PC-9 (cell line): ENCODE measurements around the gene ZDHHC14. TPM values are rescaled to one million over a fixed set of nuclear protein-coding genes. Genes with fewer than 3 reads are reported as not detected.

Experiments
- BruUV-seq: library from RNA; stranded (reverse); fragments of 400-500 nt; replicated peaks from 2 replicates; lab custom pipeline; 2021; lab: Mats Ljungman, UMichigan
- CTCF ChIA-PET: fragments of 300-600 bp; sonication (Branson Sonifier 250); formaldehyde crosslinking; loops from one replicate; lab custom pipeline; 2022; ENCODE audit warnings: antibody characterized with exemption; lab: Charles Lee
- POLR2A ChIA-PET: fragments of 300-600 bp; sonication (Branson Sonifier 250); formaldehyde crosslinking; loops from one replicate; lab custom pipeline; 2022; ENCODE audit warnings: antibody characterized with exemption; ENCODE audit not compliant: unreplicated experiment; lab: Charles Lee
- DNase-seq, 2 experiments: peaks; one replicate each; pipeline versions ENCODE4 v3.0.0 to v3.0.0-alpha.2; 2015 to 2022; ENCODE audit warnings: mixed read lengths in 1 of 2
- H2AFZ ChIP-seq: fragments of 200-600 bp; sonication (generic); 2 replicates; pipeline ENCODE4 v1.8.1; 2017; ENCODE audit warnings: antibody characterized with exemption
- H3F3A ChIP-seq: fragments of 200-600 bp; sonication (generic); 2 replicates; pipeline ENCODE4 v1.8.1; 2017; ENCODE audit warnings: antibody characterized with exemption, mild to moderate bottlenecking, low read depth; ENCODE audit not compliant: insufficient read depth
- H3K27ac ChIP-seq: fragments of 200-600 bp; sonication (generic); 2 replicates; pipeline ENCODE4 v1.6.1; 2016; ENCODE audit warnings: mixed run types
- H3K27me3 ChIP-seq: fragments of 200-600 bp; sonication (generic); 2 replicates; pipeline ENCODE4 v1.6.1; 2016; ENCODE audit warnings: low read depth, mixed run types; ENCODE audit not compliant: insufficient read depth
- H3K36me3 ChIP-seq: fragments of 200-600 bp; sonication (generic); 2 replicates; pipeline ENCODE4 v1.6.1; 2016; ENCODE audit warnings: low read depth, mixed run types
- H3K4me1 ChIP-seq: fragments of 200-600 bp; sonication (generic); replicated peaks from 2 replicates; pipeline ENCODE4 v1.6.1; 2016; ENCODE audit warnings: mixed run types; ENCODE audit not compliant: insufficient read depth
- H3K4me2 ChIP-seq: fragments of 200-600 bp; sonication (generic); 2 replicates; pipeline ENCODE4 v1.6.1; 2017; ENCODE audit warnings: mixed run types
- H3K4me3 ChIP-seq: fragments of 200-600 bp; sonication (generic); 2 replicates; pipeline ENCODE4 v1.6.1; 2016; ENCODE audit warnings: mixed run types
- H3K79me2 ChIP-seq: fragments of 200-600 bp; sonication (generic); 2 replicates; pipeline ENCODE4 v1.6.1; 2017; ENCODE audit warnings: low read depth, mixed run types
- H3K9me2 ChIP-seq: fragments of 200-600 bp; sonication (generic); 2 replicates; pipeline ENCODE4 v1.8.1; 2017; ENCODE audit warnings: mild to moderate bottlenecking; ENCODE audit not compliant: insufficient read depth
- H3K9me3 ChIP-seq: fragments of 200-600 bp; sonication (generic); 2 replicates; pipeline ENCODE4 v1.8.1; 2016; ENCODE audit warnings: low read depth; ENCODE audit not compliant: insufficient read depth
- H4K20me1 ChIP-seq: fragments of 200-600 bp; sonication (generic); 2 replicates; pipeline ENCODE4 v1.8.1; 2017; ENCODE audit not compliant: insufficient read depth
- EZH2 ChIP-seq: fragments of 200-600 bp; sonication (generic); IDR thresholded peaks from 2 replicates; pipeline ENCODE4 v1.8.0; 2017; ENCODE audit warnings: antibody characterized with exemption, low read depth
- intact Hi-C: fragments of 100-400 bp; cut with micrococcal nuclease; formaldehyde crosslinking; loops from one replicate; pipeline ENCODE4 v1.10.0; 2022; ENCODE audit not compliant: unreplicated experiment
- total RNA-seq: library from RNA; stranded (reverse); gene quantifications from 2 replicates; pipeline ENCODE4 v1.2.3, GENCODE V29; 2021
- TF ChIP-seq, protein P1 (sequence below): fragments of 200-600 bp; sonication (generic); conservative IDR thresholded peaks from 2 replicates; pipeline ENCODE4 v1.6.1; 2017; ENCODE audit warnings: mixed run types, antibody characterized with exemption, mild to moderate bottlenecking, moderate library complexity

ZDHHC14 gene
- total RNA-seq, 1 experiment from 2014 or later, result 5.6 TPM

DNA sequence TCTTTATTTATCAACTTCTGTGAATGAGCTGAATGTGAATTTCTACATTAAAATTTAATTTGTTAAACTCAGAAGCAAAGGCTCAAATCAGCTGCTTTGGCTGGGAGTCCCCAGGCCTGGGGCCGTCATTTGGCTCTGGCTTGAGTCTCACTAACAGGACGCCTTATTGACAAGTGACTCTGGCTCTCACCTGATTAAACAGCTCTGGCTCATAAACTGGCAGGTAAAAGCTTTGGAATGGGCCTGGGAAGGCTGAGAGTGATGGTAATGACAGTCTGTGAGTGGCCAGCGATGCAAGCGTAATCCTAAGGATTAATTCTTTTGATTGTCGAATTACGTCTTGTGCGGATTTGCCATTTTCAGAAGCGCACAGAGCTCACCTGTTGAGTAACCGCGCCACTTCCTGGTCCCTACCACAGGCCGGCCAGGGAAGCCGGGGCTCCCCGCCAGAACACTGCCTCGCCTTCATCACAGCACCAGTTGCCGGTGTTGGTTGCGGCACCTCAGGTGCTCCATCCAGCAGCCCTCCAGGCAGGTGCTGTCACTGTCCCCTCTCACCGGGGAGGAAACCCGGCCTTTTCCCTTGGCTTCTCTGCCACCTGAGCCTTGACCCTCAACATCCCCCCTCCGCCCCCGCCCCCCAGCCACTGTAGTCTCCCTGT lies 110.7 kb downstream of the ZDHHC14 start:
- Histone ChIP-seq H3K4me2 (no peak overlapping the region), H3K27me3 (no peaks in the 10 kb centered on the region), H3K4me3 (no peak overlapping the region), H3K9me2 (no peaks in the 10 kb centered on the region), H3K4me1 (no peaks in the 10 kb centered on the region), H3K36me3 (no peaks in the 10 kb centered on the region), H2AFZ (no peak overlapping the region), H3K79me2 (no peaks in the 10 kb centered on the region), H3K9me3 (no peaks in the 10 kb centered on the region), H4K20me1 (no peaks in the 10 kb centered on the region), H3F3A (no peaks in the 10 kb centered on the region), H3K27ac (no peak overlapping the region)
- intact Hi-C loops, result no loop called here
- no TSS peak for BruUV-seq
- CTCF ChIA-PET, result no interaction called here
- POLR2A ChIA-PET, result no interaction called here
- TF ChIP-seq EZH2, result no peak
- no peak for DNase-seq

DNA sequence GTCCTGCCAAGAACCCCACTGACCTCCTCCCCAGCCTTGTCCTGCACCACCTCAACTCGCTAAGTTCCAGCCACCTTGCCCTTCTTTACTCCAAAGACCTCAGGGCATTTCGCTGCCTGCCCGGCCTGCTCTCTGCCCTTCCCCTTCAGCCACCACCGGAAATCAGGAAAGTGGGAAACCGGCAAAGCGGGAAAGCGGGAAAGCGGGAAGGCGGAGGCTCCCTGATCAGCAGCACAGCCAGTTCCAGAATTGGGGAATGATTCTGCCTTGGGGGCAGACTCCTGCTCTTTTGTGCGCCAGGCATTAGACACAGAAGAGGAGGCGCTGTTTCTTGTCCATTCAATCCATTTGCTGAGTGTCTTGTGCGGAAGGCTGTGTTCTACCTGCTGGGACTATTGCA lies 111.3 kb downstream of the ZDHHC14 start:
- Histone ChIP-seq H3K4me3 (no peak overlapping the region), H3K9me2 (no peaks in the 10 kb centered on the region), H3K27ac (no peak overlapping the region), H3F3A (no peaks in the 10 kb centered on the region), H2AFZ (no peak overlapping the region), H3K36me3 (no peaks in the 10 kb centered on the region), H3K4me1 (no peaks in the 10 kb centered on the region), H3K79me2 (no peaks in the 10 kb centered on the region), H3K4me2 (no peak overlapping the region), H3K27me3 (no peaks in the 10 kb centered on the region), H3K9me3 (no peaks in the 10 kb centered on the region), H4K20me1 (no peaks in the 10 kb centered on the region)
- TF ChIP-seq EZH2, result no peak
- TF ChIP-seq, protein P1, sequence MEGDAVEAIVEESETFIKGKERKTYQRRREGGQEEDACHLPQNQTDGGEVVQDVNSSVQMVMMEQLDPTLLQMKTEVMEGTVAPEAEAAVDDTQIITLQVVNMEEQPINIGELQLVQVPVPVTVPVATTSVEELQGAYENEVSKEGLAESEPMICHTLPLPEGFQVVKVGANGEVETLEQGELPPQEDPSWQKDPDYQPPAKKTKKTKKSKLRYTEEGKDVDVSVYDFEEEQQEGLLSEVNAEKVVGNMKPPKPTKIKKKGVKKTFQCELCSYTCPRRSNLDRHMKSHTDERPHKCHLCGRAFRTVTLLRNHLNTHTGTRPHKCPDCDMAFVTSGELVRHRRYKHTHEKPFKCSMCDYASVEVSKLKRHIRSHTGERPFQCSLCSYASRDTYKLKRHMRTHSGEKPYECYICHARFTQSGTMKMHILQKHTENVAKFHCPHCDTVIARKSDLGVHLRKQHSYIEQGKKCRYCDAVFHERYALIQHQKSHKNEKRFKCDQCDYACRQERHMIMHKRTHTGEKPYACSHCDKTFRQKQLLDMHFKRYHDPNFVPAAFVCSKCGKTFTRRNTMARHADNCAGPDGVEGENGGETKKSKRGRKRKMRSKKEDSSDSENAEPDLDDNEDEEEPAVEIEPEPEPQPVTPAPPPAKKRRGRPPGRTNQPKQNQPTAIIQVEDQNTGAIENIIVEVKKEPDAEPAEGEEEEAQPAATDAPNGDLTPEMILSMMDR, result no peak
- no peak for DNase-seq
- no TSS peak for BruUV-seq
- ChIA-PET CTCF (no interaction called here), POLR2A (no interaction called here)
- intact Hi-C loops, result no loop called here

DNA sequence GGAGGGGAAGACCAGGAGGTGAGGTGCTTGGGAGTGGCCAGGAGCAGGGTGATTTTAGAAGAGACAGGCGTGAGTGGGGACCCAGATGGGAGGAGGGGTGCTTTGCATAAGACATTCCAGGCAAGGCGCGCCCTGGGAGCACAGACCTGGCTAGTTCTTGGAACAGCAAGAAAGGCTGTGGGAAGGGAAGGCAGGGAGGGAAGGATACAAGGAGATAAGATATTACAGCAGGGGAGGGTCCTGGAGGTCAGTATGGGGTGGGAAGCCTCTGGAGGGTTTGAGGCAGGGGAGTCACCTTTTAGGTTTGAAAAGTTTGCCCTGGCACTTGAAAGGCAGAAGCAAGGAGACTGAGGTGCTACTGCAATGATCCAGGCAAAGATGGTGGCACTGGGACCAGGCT lies 111.8 kb downstream of the ZDHHC14 start:
- Histone ChIP-seq H3K9me2 (no peaks in the 10 kb centered on the region), H3K36me3 (no peaks in the 10 kb centered on the region), H2AFZ (no peak overlapping the region), H3F3A (no peaks in the 10 kb centered on the region), H3K79me2 (no peaks in the 10 kb centered on the region), H3K4me2 (no peak overlapping the region), H4K20me1 (no peaks in the 10 kb centered on the region), H3K9me3 (no peaks in the 10 kb centered on the region), H3K4me3 (no peak overlapping the region), H3K4me1 (no peaks in the 10 kb centered on the region), H3K27me3 (no peaks in the 10 kb centered on the region), H3K27ac (no peak overlapping the region)
- no TSS peak for BruUV-seq
- POLR2A ChIA-PET, result no interaction called here
- intact Hi-C loops, result no loop called here
- TF ChIP-seq, protein P1, result no peak
- no peak for TF ChIP-seq EZH2
- CTCF ChIA-PET, result no interaction called here
- DNase-seq, result no peak

DNA sequence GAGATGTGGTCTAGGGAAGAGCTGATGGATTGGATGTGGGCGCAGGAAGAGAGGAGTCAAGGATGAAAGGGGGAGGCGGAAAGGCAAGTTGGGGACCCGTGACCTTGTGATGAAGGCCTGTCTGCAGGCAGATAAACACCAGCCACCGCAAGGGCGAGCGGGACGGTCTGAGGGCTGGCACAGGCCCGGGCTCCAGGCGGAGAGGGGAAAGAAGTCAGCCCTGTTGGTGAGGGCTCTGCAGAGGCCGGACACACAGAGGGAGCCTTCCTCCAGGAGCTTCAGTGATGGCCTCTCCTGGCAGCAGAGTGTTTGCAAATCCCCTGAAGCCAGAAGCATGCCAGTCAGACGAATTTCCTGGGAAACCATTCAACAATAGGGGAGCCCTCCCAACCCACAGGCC lies 112.2 kb downstream of the ZDHHC14 start:
- no peaks in the 10 kb centered on the region for H3K9me2 ChIP-seq
- intact Hi-C loops, result no loop called here

More for the DNA sequence above, 112.2 kb downstream of the ZDHHC14 start:
- Histone ChIP-seq H3K4me3 (no peak overlapping the region), H3K36me3 (no peaks in the 10 kb centered on the region), H3K4me1 (no peaks in the 10 kb centered on the region), H3K79me2 (no peaks in the 10 kb centered on the region), H3K4me2 (no peak overlapping the region), H2AFZ (no peak overlapping the region), H3K27me3 (no peaks in the 10 kb centered on the region), H4K20me1 (no peaks in the 10 kb centered on the region), H3K9me3 (no peaks in the 10 kb centered on the region), H3K27ac (no peak overlapping the region), H3F3A (no peaks in the 10 kb centered on the region)
- CTCF ChIA-PET, result no interaction called here
- POLR2A ChIA-PET, result no interaction called here
- no peak for TF ChIP-seq EZH2
- TF ChIP-seq, protein P1, result no peak
- no TSS peak for BruUV-seq
- DNase-seq, result no peak
